ENCODE measurements around the gene UBE2F. TPM values are rescaled to one million over a fixed set of nuclear protein-coding genes. Genes with fewer than 3 reads are reported as not detected.

The UBE2F gene
- total RNA-seq, 1 donor from 2014 or later: 38.6 TPM

DNA sequence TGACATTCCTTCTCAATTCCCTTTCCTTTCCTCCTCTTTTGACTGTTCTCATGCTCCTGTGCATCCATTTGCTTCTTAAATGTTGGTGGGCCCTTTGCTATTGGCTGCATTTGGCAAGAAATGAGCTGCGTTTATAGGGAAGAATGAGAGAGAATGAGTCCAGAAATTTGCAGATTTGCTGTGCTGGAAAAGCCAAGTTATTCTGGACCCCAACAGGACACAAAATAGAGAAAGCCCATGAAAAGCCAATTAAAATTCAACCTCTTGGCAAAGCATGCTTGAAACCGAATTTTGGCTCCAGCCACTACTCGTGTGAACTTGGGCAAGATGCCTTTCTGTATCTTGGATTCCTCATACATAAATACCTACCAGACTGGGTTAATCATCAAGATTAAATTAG, 92.7 kb downstream of the UBE2F start:
- peaks cover 32% of the 10 kb centered on the region for H3K4me1 Mint-ChIP-seq (ENCODE audit: low read depth)
- peaks cover 2% of the 10 kb centered on the region for H3K9me3 Mint-ChIP-seq (ENCODE audit: low read depth)
- H3K36me3 Mint-ChIP-seq (ENCODE audit: insufficient read depth): peaks cover 1% of the 10 kb centered on the region
- H3K27ac Mint-ChIP-seq: no peak overlapping the region
- peaks cover 3% of the 10 kb centered on the region for H3K27me3 Mint-ChIP-seq
- TF ChIP-seq, protein P1, sequence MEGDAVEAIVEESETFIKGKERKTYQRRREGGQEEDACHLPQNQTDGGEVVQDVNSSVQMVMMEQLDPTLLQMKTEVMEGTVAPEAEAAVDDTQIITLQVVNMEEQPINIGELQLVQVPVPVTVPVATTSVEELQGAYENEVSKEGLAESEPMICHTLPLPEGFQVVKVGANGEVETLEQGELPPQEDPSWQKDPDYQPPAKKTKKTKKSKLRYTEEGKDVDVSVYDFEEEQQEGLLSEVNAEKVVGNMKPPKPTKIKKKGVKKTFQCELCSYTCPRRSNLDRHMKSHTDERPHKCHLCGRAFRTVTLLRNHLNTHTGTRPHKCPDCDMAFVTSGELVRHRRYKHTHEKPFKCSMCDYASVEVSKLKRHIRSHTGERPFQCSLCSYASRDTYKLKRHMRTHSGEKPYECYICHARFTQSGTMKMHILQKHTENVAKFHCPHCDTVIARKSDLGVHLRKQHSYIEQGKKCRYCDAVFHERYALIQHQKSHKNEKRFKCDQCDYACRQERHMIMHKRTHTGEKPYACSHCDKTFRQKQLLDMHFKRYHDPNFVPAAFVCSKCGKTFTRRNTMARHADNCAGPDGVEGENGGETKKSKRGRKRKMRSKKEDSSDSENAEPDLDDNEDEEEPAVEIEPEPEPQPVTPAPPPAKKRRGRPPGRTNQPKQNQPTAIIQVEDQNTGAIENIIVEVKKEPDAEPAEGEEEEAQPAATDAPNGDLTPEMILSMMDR (IDR thresholded peaks at IDR 0.05; ENCODE audit: unreplicated experiment): no peak
- peak overlapping the region; percentile 82 for H3K4me3 Mint-ChIP-seq (ENCODE audit: low read depth)
- DNase-seq (ENCODE audit: low spot score, unreplicated experiment): no peak

DNA sequence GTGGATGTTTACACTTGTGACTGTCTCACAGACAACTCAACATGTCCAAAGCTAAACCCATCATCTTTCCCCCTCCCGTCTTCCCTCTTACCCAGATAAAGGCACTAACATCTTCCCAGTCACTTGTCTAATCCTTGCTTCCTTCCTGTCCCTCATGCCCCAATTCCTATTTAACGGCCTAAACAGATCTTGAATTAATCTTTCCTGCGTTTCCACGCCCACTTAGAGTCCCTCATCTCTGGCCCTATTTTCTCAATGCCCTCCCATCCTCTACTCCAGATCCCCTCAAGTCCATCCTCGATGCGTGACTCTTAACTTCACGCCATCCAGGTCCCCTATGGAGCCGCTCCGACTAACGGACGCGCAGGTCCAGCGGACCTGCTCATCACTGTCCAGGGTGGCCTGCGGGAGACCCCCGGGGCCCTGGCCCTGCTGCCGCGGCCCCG, 93.3 kb downstream of the UBE2F start:
- H3K27ac Mint-ChIP-seq: peak overlapping the region; percentile 92
- H3K4me1 Mint-ChIP-seq (ENCODE audit: low read depth): peaks cover 36% of the 10 kb centered on the region
- TF ChIP-seq, protein P1 (IDR thresholded peaks at IDR 0.05; ENCODE audit: unreplicated experiment): no peak
- H3K36me3 Mint-ChIP-seq (ENCODE audit: insufficient read depth): peaks cover 2% of the 10 kb centered on the region
- H3K4me3 Mint-ChIP-seq (ENCODE audit: low read depth): peak overlapping the region; percentile 82
- H3K9me3 Mint-ChIP-seq (ENCODE audit: low read depth): peaks cover 2% of the 10 kb centered on the region
- peaks cover 3% of the 10 kb centered on the region for H3K27me3 Mint-ChIP-seq
- DNase-seq (ENCODE audit: low spot score, unreplicated experiment): no peak

DNA sequence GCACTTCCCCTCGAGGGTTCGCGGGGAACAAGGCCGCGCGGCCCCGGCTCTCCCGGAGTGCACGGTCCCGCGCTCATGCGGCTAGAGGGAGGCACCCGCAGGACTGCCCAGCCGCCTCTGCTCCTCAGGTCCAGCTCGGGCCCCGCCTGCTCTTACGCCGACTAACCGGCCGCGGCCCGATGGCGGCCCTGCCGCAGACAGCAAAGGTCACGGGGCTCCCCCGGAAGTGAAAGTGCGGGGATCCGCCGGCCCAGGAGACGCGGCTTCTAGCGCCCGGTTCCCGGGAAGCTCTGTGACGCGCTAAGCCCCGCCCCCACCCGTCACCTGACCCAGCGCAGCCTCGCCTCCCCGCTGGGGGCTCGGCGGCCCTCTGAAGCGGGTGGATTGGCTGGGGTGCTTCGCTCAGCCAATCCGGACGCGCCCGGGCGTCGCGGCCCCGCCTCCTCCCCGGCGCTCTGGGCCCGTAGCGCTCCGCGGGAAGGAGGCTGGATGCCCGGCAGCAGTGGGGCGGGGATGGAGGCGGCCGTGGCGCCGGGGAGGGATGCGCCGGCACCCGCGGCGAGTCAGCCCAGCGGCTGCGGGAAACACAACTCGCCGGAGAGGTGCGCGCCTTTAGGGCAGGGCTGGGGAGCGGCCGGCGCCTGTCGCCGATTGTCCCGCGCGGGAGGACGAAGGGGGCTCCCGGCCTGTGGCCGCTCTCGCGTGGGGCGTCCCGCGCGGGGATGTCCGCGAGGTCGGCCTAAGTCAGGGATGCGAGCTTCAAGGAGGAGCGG, 93.9 kb downstream of the UBE2F start, which contains the start of gene SCLY:
TSS of gene SCLY (plus strand) at position 460 of the 773 bp plus-strand sequence. CDS start at position 514, 54 bp downstream.
- Mint-ChIP-seq H3K4me1 (ENCODE audit: low read depth) (peaks cover 39% of the 10 kb centered on the region), H3K27me3 (peaks cover 3% of the 10 kb centered on the region), H3K27ac (peak within 1 kb of the TSS; percentile 94), H3K36me3 (ENCODE audit: insufficient read depth) (peaks cover 4% of the 10 kb centered on the region), H3K9me3 (ENCODE audit: low read depth) (peaks cover 2% of the 10 kb centered on the region), H3K4me3 (ENCODE audit: low read depth) (peak within 1 kb of the TSS; percentile 82)
- DNase-seq (ENCODE audit: low spot score, unreplicated experiment): peak; percentile 95
- TF ChIP-seq, protein P1 (IDR thresholded peaks at IDR 0.05; ENCODE audit: unreplicated experiment): no peak

DNA sequence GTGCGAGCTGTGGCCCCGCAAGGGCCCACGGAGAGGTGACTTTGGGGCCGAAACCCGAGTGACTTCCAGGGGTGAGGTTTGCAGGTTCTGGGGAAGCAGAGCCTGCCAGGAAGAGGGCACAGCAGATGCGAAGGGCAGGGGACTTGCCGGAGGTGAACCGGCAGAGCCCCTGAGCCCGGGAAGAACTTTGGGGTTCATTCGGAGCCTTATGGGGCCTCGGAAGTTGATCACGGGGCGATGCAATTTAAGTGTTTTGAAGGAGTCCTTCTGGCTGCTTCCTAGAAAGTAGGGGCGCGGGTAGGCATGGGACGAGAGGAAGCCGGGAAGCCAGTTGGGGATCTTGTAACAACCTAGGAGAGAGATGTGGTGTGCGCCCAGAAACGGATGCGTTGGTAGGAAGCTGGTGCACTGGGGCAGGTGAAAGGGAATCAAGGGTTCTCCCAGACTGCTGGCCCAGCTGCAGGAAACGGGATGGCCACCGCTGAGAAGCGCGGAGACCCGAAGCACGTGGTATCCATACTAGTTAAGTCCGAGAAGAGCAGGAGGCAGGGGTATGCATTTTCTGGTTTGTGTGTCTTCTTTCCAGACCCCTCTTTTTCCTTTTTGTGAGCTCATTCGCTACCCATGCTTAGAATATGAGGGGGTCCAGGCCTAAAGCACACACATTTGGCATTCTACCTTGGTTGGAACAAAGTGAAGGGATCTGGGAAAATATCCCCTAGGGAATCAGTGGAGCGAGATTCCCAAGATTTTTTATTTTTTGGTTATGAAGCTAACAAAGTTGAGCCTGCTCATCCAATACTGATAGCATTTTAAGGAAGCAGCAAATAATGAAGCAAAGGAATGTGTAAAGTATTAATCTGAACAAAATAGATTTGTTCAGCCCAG, 94.7 kb downstream of the UBE2F start:
- Mint-ChIP-seq H3K4me1 (ENCODE audit: low read depth) (peaks cover 39% of the 10 kb centered on the region), H3K4me3 (ENCODE audit: low read depth) (peak overlapping the region; percentile 82), H3K36me3 (ENCODE audit: insufficient read depth) (peaks cover 10% of the 10 kb centered on the region), H3K9me3 (ENCODE audit: low read depth) (peaks cover 4% of the 10 kb centered on the region), H3K27ac (peak overlapping the region; percentile 94), H3K27me3 (no peaks in the 10 kb centered on the region)
- DNase-seq (ENCODE audit: low spot score, unreplicated experiment): no peak
- TF ChIP-seq, protein P1 (IDR thresholded peaks at IDR 0.05; ENCODE audit: unreplicated experiment): no peak

Data from progenitor cell of endocrine pancreas (in vitro differentiated cells).